T-helper 17 cell (primary cell): ENCODE results near the gene APOC4. TPM values are rescaled to one million over a fixed set of nuclear protein-coding genes. Genes with fewer than 3 reads are reported as not detected.

Experiments
- ATAC-seq: fragments of 150-1000 bp; cut with Tn5 transposase; 2 replicates; pipeline ENCODE4 v1.10.0; 2021; ENCODE audit warnings: mild to moderate bottlenecking, moderate library complexity
- DNase-seq, 3 donors: peaks; one replicate each; pipeline versions ENCODE4 v3.0.0 to v3.0.0-alpha.2; 2020 to 2021
- H3K9me3 ChIP-seq: one replicate; pipeline ENCODE4 v1.7.0; 2013; ENCODE audit warnings: low read length, mild to moderate bottlenecking; ENCODE audit not compliant: control insufficient read depth, poor library complexity, severe bottlenecking
- H3K27ac Mint-ChIP-seq: one replicate; pipeline ENCODE4 v1.8.0; 2022; ENCODE audit warnings: mild to moderate bottlenecking, moderate library complexity, mixed read lengths
- H3K27me3 Mint-ChIP-seq: one replicate; pipeline ENCODE4 v1.8.0; 2022; ENCODE audit warnings: mixed read lengths
- H3K36me3 Mint-ChIP-seq: one replicate; pipeline ENCODE4 v1.8.0; 2022; ENCODE audit warnings: low read depth, mixed read lengths
- H3K4me1 Mint-ChIP-seq: one replicate; pipeline ENCODE4 v1.8.0; 2022; ENCODE audit warnings: mild to moderate bottlenecking, mixed read lengths
- H3K4me3 Mint-ChIP-seq: one replicate; pipeline ENCODE4 v1.8.0; 2022; ENCODE audit warnings: mild to moderate bottlenecking, moderate library complexity, mixed read lengths
- total RNA-seq, 4 donors: library from RNA in 2 of 4; stranded (reverse) in 2 of 4; gene quantifications; one replicate each; pipeline ENCODE4 v1.2.3 and lab custom pipeline; 2022 to 2026

The APOC4 gene
- total RNA-seq, 2 donors from 2014 or later: not detected

- DNase-seq: no peak
- Mint-ChIP-seq H3K36me3 (peaks cover 5% of the 10 kb centered on the region), H3K27me3 (no peaks in the 10 kb centered on the region), H3K27ac (no peak overlapping the region), H3K4me1 (peaks cover under 1% of the 10 kb centered on the region), H3K4me3 (no peak overlapping the region)
- ATAC-seq: no peak
- H3K9me3 ChIP-seq: no peaks in the 10 kb centered on the region
These were observed 42.0 kb downstream of the APOC4 start for GRCh38 chr19:44984005-44984404.

GRCh38 chr19:44985445-44985844 is 43.4 kb downstream of the APOC4 start:
- ATAC-seq (no peak), DNase-seq (no peak)
- no peaks in the 10 kb centered on the region for H3K27me3 Mint-ChIP-seq
- H3K4me1 Mint-ChIP-seq: peaks cover 2% of the 10 kb centered on the region
- no peaks in the 10 kb centered on the region for H3K9me3 ChIP-seq
- no peak overlapping the region for H3K4me3 Mint-ChIP-seq
- H3K27ac Mint-ChIP-seq: peak overlapping the region; percentile 75
- H3K36me3 Mint-ChIP-seq: peaks cover 5% of the 10 kb centered on the region

- ATAC-seq: no peak
- Mint-ChIP-seq H3K27me3 (no peaks in the 10 kb centered on the region), H3K4me1 (peaks cover 2% of the 10 kb centered on the region), H3K27ac (peak overlapping the region; percentile 79), H3K4me3 (no peak overlapping the region), H3K36me3 (peaks cover 5% of the 10 kb centered on the region)
- no peaks in the 10 kb centered on the region for H3K9me3 ChIP-seq
- no peak for DNase-seq
These were observed 44.4 kb downstream of the APOC4 start for GRCh38 chr19:44986389-44986788.

- Mint-ChIP-seq H3K4me1 (peaks cover 2% of the 10 kb centered on the region), H3K27me3 (no peaks in the 10 kb centered on the region), H3K36me3 (peaks cover 5% of the 10 kb centered on the region), H3K4me3 (peak overlapping the region; percentile 7), H3K27ac (peak overlapping the region; percentile 79)
- DNase-seq: no peak
- ATAC-seq: no peak
- H3K9me3 ChIP-seq: no peaks in the 10 kb centered on the region
These were observed 45.2 kb downstream of the APOC4 start for GRCh38 chr19:44987148-44987675.

GRCh38 chr19:44988273-44988672 is 46.2 kb downstream of the APOC4 start:
- Mint-ChIP-seq H3K36me3 (peaks cover 5% of the 10 kb centered on the region), H3K4me1 (peaks cover 2% of the 10 kb centered on the region), H3K27ac (peak overlapping the region; percentile 27), H3K27me3 (no peaks in the 10 kb centered on the region), H3K4me3 (no peak overlapping the region)
- no peak for DNase-seq
- ATAC-seq: no peak
- H3K9me3 ChIP-seq: no peaks in the 10 kb centered on the region

- H3K27me3 Mint-ChIP-seq: no peaks in the 10 kb centered on the region
- peaks cover 5% of the 10 kb centered on the region for H3K36me3 Mint-ChIP-seq
- peak; percentile 47 to 64 (median 52) for DNase-seq
- no peak overlapping the region for H3K4me3 Mint-ChIP-seq
- peak overlapping the region; percentile 27 for H3K27ac Mint-ChIP-seq
- no peaks in the 10 kb centered on the region for H3K9me3 ChIP-seq
- peaks cover 2% of the 10 kb centered on the region for H3K4me1 Mint-ChIP-seq
- ATAC-seq: peak; percentile 89
These were observed 47.0 kb downstream of the APOC4 start for GRCh38 chr19:44988896-44989556.

- H3K9me3 ChIP-seq: no peaks in the 10 kb centered on the region
These were observed 48.4 kb downstream of the APOC4 start for GRCh38 chr19:44990459-44990858.

GRCh38 chr19:44990966-44991365 is 48.9 kb downstream of the APOC4 start:
- peaks cover 5% of the 10 kb centered on the region for H3K4me1 Mint-ChIP-seq
- no peaks in the 10 kb centered on the region for H3K9me3 ChIP-seq
- H3K36me3 Mint-ChIP-seq: peaks cover 3% of the 10 kb centered on the region
- no peaks in the 10 kb centered on the region for H3K27me3 Mint-ChIP-seq
- no peak overlapping the region for H3K4me3 Mint-ChIP-seq
- ATAC-seq (no peak), DNase-seq (no peak)
- no peak overlapping the region for H3K27ac Mint-ChIP-seq

More at GRCh38 chr19:44990459-44990858, 48.4 kb downstream of the APOC4 start:
- Mint-ChIP-seq H3K27me3 (no peaks in the 10 kb centered on the region), H3K4me1 (peaks cover 5% of the 10 kb centered on the region), H3K4me3 (no peak overlapping the region), H3K27ac (no peak overlapping the region), H3K36me3 (peaks cover 3% of the 10 kb centered on the region)
- no peak for ATAC-seq
- DNase-seq: no peak

GRCh38 chr19:44992336-44993163 is 50.5 kb downstream of the APOC4 start:
- Mint-ChIP-seq H3K27ac (no peak overlapping the region), H3K4me3 (no peak overlapping the region), H3K27me3 (no peaks in the 10 kb centered on the region), H3K4me1 (peaks cover 5% of the 10 kb centered on the region), H3K36me3 (peaks cover 3% of the 10 kb centered on the region)
- ATAC-seq: no peak
- H3K9me3 ChIP-seq: no peaks in the 10 kb centered on the region
- DNase-seq: no peak

- peaks cover 5% of the 10 kb centered on the region for H3K4me1 Mint-ChIP-seq
- no peaks in the 10 kb centered on the region for H3K9me3 ChIP-seq
- H3K27me3 Mint-ChIP-seq: no peaks in the 10 kb centered on the region
- H3K36me3 Mint-ChIP-seq: no peaks in the 10 kb centered on the region
- H3K27ac Mint-ChIP-seq: no peak overlapping the region
- no peak for ATAC-seq
- H3K4me3 Mint-ChIP-seq: no peak overlapping the region
- no peak for DNase-seq
These were observed 51.5 kb downstream of the APOC4 start for GRCh38 chr19:44993526-44993925.

GRCh38 chr19:44993926-44994537 is 52.0 kb downstream of the APOC4 start:
- no peak for ATAC-seq
- Mint-ChIP-seq H3K36me3 (no peaks in the 10 kb centered on the region), H3K27ac (peak overlapping the region; percentile 79), H3K4me1 (peaks cover 4% of the 10 kb centered on the region), H3K27me3 (no peaks in the 10 kb centered on the region), H3K4me3 (no peak overlapping the region)
- DNase-seq: no peak
- H3K9me3 ChIP-seq: no peaks in the 10 kb centered on the region
